ENCODE measurements around the gene INPP5A.

- no peak for TF ChIP-seq POLR2A (IDR thresholded peaks at IDR 0.05; ENCODE audit: low read length)
- TF ChIP-seq GATA1 (IDR thresholded peaks at IDR 0.05; ENCODE audit: low read depth, low read length): no peak
Measured at GRCh38 chr10:132586739-132587138, 49.2 kb downstream of the INPP5A start.

Data from erythroblast (primary cell).